GM21526 (cell line): ENCODE data around the gene TXNRD3.

Experiments used
- ATAC-seq: cut with Tn5 transposase; IDR thresholded peaks from one replicate; pipeline ENCODE4 v1.9.1; 2021; ENCODE audit warnings: moderate library complexity; ENCODE audit not compliant: unreplicated experiment, low FRiP score

TXNRD3 gene

DNA sequence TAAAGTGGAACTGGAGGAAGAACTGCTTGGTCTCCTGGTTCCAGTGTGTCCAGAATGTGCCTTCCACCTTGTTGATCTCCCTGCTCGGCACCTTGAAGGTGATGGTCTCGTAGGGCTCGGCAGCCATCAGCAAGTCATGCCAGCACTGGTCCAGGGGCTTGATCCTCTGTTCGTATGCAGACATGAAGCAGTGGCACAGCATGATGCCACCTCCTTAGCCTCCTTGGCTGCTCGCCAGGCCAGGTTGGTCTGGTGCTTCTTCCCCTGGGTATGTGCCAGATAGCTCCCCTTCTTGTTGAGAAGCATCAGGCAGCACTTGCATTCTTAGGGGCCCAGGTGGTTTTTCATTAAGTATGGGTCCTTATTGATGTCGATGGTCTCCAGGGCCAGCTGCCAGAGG lies 17.8 kb upstream of the TXNRD3 start:
- ATAC-seq, result no peak

DNA sequence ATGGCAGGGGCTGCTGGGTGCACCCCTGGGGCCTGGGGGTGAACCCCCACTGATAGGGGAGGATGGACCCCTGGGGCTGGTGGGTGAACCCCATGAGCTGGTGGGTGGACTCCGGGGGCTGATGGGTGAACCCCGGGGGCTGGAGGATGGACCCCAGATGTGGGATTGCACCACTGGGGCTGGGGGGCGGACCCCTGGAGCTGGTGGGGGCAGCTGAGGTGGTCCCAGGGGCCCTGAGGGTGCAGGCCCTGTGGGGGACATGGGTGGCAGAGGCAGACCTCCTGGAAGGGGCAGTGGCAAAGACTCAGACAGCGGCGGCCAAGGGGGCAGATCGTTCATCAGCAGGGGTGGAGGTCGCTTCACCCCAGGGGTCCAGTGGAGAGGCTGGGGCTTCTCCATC lies 17.4 kb upstream of the TXNRD3 start:
- ATAC-seq, result no peak

DNA sequence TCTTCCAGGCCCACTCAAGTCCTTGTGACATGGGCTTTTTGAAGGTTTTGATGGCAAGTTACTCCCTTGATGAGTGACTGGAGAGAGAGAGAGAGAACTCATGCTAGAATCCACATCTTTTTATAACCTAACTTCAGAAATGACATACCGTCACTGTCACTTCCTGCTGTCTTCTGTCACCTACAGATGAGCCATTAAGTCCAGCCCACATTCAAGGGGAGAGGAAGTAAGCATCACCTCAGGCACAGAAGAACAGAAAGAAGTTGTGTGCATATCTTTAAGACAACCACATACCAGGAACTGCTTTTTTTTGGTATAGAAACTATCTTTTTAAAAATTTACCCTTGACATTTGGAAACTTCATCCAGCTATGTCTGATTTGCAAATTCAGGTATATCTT lies 16.6 kb upstream of the TXNRD3 start:
- no peak for ATAC-seq

DNA sequence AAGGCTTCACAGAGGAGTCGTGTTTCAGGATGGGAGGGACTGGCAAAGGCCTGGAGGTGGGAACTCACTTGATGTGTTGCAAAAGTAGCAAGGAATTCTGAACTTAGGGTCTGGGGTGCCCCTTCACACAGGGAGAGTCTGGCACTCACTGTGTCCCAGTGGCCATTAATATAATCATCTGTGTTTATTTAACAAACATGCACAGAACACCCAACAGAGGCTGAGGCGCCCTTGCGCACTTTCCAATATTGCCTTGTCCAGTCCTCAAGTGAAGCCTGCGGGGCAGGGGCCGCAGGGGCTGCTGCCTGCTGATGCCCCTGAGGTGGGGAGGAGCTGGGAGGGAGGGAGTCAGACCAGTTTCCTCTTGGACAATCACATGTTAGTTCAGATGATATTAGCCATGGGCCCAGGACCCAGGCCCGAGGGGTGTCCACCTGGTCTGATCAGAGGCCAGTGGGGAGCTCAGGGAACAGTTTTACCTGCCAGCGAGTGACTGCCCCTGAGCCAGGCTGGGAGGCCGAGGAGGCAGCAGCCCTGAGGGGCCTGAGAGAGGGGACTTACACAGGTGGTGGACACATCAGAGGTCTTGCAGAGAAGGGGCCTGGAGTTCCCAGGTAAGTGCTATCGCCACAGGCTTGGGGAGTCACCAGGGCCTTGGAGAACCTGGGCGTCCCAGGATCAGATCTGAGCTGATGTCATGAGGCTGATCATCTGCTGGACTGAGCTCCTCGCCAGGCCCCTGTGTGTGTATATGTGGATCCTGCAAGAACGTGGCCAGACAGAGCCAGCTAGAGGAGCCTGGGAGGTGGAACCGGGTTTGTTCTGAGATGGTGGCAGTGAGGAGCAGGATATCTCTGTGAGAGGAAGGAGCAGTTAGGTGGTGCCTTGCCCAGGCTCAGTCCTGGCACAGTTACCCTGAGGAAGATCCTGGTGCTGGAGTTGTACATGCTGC lies 13.8 kb upstream of the TXNRD3 start:
- no peak for ATAC-seq

DNA sequence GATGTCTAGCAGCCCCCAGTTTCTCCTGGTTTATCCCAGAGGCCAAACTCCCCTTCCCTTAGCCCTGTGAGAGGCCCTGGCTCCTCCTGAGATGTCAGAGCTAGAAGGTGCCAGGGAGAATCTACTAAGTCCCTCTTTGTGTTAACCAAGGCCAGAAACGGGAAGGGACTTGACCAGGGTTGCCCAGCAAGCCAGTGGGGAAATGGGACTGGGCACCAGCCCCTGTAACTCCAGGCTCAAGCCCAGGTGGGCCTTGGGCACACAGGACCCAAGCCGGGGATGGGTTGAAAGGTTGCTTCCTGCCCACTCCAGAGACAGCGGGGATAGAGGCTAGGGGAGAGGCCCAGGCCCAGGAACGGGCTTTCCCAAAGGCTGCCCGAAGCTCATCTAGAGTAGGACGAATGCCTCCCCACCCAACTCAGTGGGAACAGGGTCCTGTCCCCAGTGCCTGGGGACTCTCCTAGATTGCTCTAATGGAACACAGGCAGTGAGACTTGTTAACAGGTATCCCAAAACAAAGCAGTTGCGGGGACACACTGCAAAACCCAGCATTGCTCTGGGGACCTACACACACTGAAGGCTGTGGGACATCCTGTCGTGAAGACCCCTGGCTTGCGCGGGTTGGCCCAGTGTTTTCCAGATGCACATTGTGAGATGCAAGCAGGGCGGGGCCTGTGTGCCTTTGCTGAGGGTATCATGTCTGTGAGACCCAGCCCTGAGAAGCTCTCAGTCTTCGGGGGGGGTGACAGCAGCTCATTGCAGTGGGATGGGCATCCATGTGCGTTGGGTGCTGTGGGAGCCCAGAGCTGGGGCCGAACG lies 12.9 kb upstream of the TXNRD3 start:
- no peak for ATAC-seq

DNA sequence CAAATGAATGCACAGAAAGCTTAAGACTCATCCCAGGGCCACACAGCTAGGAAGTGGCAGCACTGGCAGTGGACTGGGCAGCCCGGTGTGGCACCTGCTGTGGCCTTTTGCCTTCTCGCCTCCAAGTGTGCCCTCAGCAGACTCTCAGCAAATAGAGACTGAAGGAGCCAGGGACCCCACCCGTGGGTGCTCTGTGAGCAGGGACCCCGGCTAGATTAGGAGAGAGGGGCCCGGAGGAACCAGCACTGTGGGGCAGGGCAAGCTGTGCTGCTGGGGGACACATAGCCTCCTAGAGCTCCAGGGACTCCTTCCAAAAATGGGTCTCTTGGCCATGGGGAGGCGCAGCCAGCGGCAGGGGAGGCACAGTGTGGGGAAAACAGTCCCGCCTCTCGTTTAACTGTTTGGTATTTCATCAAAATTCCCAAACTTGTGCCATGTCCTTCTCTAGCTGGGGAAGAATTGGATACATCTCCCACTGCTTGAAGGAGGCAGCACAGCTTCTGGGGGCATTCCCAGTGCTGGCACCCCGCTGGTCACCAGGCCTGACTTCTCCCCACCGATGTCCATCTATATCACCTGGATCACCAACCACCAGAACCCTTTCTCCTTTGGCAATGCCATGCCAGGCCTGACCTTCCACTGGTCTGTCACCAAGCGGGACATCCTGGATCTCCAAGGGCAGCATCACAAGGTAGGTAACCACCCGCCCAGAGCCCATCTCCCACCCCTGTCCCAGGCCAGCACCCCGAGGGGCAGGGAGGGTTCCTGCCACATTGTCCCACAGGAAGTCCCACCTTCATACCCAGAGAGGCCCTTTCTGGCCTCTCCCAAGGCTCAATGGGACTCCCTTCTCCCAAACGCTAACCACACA lies 12.0 kb upstream of the TXNRD3 start:
- no peak for ATAC-seq

DNA sequence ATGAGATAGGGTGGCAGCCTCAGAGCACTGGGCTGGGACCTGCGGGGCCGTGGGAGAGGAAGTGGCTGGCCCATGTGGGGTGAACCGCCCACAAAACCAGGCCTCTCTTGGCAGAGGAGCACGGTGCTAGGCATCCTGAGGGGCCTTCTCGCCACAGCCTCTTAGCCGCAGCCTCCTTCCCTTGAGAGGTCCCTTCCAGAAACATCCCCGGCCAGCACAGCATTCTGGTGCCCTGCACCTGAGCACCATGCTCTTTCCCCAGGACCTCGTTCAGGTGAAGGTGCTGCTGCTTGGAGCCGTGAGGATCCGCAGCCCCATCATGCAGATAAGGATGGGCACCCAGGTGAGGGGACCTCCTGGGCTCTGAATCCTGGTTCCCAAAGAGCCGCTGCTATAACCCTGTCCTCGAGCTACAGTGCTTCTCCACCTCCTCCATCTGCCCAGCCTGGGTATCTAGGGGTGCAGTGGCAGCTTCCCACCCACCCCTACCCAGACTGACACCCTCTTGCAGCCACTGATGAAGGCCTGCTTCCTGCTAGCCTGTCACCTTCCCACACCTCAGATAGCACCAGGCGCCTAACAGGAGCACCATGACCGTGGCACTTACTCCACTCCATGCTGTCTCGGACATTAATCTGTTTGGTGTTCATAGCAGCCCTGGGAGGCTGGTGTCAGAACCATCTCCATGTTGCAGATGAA lies 11.2 kb upstream of the TXNRD3 start:
- ATAC-seq, result no peak

DNA sequence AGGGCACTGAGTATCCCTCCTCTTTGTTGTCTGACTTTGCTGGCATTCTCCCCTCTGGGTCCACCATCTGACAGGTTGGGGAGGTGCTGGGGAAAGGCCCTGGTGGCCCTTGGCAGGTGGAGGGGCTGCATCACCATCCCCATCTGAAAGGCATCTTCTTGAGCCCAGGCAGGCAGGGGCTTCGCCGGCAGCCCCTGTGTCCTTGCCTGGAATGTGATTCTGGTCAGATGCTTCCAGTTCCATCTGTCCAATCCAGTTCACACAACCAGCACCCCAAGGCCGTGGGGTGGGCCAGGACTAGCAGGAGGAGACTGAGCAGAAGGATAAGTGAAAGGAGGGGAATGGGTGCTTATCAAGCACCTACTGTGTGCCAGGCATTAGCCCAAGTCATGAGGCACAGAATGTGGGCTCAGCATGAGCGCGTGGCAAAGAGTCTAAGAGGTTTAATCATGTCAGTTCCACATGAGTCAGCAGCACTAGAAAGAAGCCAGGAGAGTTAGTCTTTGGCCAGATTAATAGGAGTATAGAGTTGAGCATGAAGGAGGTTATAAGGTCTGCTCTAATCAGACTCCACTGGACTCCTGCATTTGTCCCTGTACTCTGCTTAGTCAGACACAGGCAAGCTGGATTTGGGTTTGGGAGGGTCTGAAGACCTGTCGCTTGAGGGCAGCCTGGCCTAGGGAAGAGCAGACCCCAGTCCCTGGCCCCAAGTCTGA lies 10.5 kb upstream of the TXNRD3 start:
- ATAC-seq, result no peak

DNA sequence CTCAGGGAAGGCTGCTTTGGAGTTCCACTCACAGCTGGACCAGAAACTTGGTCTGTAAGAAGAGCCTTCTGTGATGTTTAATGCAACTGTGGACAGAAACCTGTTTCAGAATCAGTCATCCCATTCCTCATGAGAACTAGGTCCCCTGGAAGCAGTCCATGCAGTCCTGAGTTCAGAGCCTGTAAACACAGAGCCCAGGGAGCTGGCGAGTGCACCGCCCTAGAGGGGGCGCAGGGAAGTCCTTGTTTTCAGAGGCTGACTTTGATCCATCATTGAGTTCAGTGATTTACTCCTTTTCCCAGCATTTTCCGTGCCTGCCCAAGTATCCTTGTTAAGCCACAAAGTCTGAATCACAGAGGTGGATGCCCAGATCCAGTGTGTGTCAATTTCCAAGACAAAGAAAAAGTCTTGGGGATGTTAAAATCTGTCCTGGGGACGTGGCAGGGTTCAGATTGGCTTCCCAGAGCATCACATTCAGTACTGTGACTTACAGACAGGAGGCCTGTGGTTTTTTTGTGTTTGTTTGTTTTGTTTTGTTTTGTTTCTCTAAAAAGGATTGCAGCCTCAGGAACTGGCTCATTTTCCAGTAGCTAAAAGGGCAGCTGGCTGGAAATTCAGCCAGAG lies 9.8 kb upstream of the TXNRD3 start:
- no peak for ATAC-seq

DNA sequence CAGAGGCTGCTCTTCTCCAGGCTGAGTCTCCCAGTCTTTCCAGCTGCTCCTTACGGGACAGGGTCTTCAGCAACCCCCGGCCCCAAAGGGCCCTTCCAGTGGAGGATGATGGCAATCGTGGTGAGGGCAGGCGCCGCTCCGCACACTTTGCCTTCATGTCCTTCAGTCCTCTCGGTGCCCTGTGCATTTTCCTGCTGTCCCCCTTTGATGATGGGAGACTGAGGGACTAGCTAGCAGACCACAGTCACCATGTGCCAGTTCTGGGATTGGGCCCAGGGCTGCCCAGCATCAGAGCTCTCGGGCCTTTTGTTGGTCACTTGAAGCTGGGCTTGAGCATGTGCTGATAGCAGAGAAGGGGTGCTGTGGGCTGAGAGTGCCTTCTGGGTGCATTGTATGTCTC lies 8.8 kb upstream of the TXNRD3 start:
- no peak for ATAC-seq

DNA sequence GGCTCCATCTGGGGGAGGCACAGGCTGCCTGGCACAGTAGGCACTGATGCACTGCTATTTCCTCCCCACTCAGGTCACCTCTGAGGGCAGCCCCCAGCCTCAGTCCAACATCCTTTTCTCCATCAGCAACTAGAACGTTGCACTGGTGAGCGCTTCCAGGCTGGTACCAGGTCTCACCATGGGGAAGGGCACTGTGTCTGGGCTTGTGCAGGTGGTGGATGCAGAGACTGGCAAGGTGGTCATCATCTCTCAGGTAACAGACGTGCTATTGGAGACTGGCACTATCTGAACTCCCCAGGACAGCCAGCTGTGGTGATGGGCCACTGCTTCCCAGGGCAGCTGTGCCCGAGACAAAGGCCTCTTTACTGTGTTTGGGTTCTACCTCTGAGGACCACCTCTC lies 8.3 kb upstream of the TXNRD3 start:
- no peak for ATAC-seq

DNA sequence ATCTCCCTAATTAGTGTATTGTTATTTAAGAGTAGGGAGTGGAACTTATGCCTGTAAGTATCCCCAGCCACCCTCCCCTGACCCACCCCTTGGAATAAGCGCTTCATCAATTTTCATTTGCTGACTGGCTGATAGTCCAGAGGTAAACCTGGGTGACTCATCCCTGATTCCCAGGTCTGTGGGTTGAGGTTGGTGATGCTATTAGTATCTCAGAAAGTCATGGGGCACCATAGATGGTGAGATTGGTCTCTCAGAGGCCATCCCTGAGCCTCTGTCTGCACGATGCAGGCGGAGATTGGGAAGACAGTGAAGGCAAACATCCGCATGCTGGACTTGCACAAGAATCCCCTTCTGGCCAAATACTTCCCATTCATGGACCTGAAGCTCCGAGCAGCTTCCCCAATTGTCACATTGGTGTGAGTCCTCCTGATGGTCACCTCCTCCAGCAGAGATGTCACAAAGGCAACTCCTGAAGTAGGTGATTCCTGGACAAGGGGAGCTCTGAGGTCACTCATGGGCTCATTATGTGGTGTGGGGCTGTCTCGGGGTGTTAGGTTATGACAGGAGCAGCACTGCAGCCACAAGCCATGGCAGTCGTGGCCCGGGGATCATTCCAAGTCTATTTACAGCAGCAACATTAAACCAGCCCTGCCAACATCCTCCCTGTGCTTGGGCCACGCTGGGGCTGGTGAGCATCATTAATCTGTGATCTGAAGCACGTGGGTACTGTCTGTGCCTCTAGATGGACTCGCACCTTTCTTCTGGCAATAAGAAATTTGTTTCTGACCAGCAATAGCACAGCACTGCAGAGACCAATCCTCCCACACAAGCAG lies 6.8 kb upstream of the TXNRD3 start:
- no peak for ATAC-seq

DNA sequence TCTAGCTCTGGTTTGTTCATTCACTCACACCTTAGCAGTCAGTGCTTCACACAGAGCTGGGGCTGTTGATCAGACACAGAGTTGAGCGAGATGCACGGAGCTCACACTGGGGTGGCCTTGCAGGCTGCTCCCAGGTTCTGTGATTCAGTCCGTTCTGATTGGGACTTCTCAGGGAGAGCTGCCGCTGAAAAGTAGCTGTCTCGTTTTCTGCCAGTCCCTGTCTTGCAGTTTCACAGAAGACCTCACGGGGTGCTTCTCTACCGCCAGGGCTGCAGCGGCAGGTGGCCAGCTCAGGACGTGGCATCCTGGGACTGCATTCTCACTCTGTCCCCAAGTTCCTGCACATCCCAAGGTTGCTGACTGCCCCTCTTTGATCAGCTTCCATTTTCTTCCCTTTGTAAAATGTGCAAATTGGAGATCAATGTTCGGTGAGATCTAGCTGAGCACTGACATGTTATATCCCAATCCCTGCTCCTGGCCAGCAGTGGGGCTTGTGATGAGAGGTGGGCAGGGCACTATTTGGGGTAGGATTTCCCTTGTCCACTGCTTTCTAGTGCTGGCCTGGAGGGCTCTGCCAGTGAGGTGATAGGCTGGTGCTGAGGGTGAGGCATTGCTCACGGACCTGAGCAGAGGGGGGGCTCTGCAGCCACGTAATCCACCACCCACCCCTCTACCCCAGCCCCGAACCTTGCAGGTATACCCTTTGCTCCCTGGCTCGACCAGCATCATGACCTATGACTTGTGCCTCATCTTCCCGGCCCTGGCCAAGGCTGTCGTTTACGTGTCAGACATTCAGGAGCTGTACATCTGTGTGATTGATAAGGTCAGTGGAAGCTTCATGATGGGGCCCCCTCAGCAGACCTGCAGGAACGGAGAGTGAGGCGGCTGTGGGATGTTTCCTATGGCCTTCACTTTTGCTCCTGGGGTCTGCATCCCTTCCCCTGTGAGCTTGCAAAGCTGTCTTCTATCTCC lies 5.3 kb upstream of the TXNRD3 start:
- ATAC-seq, result no peak

DNA sequence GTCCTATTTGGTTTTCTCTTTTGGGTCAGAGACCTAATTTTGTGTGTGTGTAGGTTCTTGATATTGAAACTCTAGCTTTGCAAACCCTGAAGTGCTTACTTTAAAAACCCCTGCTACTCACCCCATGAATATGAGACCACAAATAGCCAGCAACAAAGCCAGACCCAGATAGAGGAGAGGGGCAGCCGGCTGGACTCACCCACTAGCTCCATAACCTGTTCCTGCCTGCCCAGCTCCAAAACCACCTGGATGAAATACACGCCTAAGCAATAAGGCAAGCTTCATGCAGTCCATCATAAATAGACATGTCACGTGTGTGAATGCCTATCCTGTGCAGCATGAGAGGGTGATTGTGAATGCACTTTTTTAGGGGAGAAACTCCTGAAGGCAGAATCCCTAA lies 3.7 kb upstream of the TXNRD3 start:
- ATAC-seq, result no peak

DNA sequence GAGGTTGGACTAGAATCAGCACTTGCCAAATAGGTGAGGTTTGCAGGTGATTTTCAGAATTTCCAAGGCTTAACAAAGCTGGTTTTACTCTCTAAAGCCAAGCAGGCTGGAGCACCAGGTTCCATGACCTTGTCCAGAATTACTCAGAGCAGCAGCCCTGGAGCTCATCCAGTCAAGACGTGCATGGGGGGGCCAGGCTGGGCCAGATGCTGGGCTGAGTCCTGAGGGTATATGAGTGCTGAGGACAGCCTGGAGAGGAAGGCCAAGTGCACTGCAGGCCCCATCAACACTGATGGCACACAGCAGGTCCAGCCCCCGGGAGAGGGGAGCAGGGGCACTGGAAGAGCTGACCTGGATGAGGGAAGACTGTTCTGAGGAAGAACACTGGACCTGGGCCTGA lies 3.0 kb upstream of the TXNRD3 start:
- no peak for ATAC-seq

DNA sequence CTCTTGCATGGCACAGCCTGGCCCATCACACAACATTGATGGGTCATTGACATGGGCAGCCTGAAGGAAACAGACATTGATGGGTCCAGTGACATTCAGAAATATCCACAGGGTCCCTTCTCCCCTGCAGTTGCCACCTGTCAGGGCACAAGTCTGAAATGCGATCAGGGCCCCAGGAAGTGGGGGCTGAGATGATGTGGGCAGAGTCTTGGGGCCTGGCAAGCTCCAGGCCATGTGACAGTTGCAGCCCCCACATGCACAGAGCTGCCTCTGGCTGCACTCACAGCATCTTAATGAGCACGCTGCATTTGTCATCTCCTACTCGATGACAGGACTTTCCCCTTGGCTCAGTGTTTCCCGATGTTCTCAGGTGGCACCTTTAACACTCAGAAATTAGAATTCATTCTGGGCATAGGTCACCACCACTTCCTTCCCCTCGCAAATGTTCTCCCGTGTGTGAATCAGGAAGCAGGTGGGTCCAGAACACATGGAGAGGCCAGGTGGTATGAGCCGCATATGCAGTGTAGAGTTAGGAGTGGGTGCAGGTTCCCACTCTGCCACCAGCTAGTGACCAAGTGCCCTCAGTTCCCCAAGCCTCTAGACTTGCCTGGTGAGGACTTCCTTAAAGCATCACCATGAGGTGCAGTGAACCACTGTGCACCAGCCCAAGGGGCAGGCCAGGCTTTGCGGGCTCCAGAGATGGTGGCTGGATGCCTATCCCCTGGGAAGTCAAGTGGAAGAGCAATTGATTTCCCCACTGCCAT lies 1.6 kb upstream of the TXNRD3 start:
- no peak for ATAC-seq
